AG04450 (cell line): ENCODE results near the gene DNAJC1. TPM values are rescaled to one million over a fixed set of nuclear protein-coding genes. Genes with fewer than 3 reads are reported as not detected.

Experiments used
- CTCF ChIA-PET: fragments of 300-600, 350-600 bp; formaldehyde crosslinking; extraction: SDS; loops from one replicate; lab custom pipeline; 2022; ENCODE audit warnings: antibody characterized with exemption, inconsistent platforms; lab: Charles Lee
- POLR2A ChIA-PET: fragments of 350-600 bp; formaldehyde crosslinking; extraction: SDS; loops from one replicate; lab custom pipeline; 2021; ENCODE audit warnings: antibody characterized with exemption, inconsistent platforms; lab: Yijun Ruan, JAX
- DNase-seq: peaks from one replicate; pipeline ENCODE4 v3.0.0-alpha.2; 2011; ENCODE audit warnings: low read depth, low spot score
- H3K27ac ChIP-seq: one replicate; pipeline ENCODE4 v1.5.1; 2012; ENCODE audit warnings: low read depth, low read length, control low read depth
- H3K27me3 ChIP-seq: one replicate; pipeline ENCODE4 v1.6.0; 2012; ENCODE audit warnings: low read length; ENCODE audit not compliant: control insufficient read depth, insufficient read depth
- H3K4me3 ChIP-seq: 2 replicates; pipeline ENCODE4 v1.5.1; 2011; ENCODE audit warnings: mild to moderate bottlenecking, low read depth, low read length, control low read depth
- H3K9me3 ChIP-seq: 2 replicates; pipeline ENCODE4 v1.5.1; 2012; ENCODE audit warnings: low read length; ENCODE audit not compliant: control insufficient read depth, insufficient read depth
- CTCF ChIP-seq: IDR thresholded peaks from 2 replicates; pipeline ENCODE4 v1.5.1; 2011; ENCODE audit warnings: low read depth, low read length, control low read depth, inconsistent platforms
- polyA plus RNA-seq: library from polyadenylated mRNA; depleted of rRNA; stranded (reverse); fragments of >200 nt; gene quantifications from 2 replicates; pipeline ENCODE4 v1.2.3, GENCODE V29; 2011

The DNAJC1 gene
- polyA plus RNA-seq, 1 experiment, result 21.5 TPM

GRCh38 chr10:21964983-21965665 is 38.4 kb downstream of the DNAJC1 start:
- Histone ChIP-seq H3K27me3 (no peaks in the 10 kb centered on the region), H3K4me3 (no peak overlapping the region), H3K9me3 (no peaks in the 10 kb centered on the region), H3K27ac (no peak overlapping the region)
- TF ChIP-seq CTCF, result no peak
- ChIA-PET POLR2A (no interaction called here), CTCF (no interaction called here)
- no peak for DNase-seq

GRCh38 chr10:21962358-21962757 is 41.2 kb downstream of the DNAJC1 start:
- no peak for TF ChIP-seq CTCF
- POLR2A ChIA-PET, result no interaction called here
- CTCF ChIA-PET, result interaction anchor here (0.6 to 0.9 kb wide), 2 partner anchors 9 kb away, joined by 4 to 5 read pairs; no protein-coding TSS in a partner anchor
- H3K9me3 ChIP-seq, result no peaks in the 10 kb centered on the region
- H3K27ac ChIP-seq, result no peak overlapping the region
- DNase-seq, result no peak
- no peaks in the 10 kb centered on the region for H3K27me3 ChIP-seq
- H3K4me3 ChIP-seq, result no peak overlapping the region

GRCh38 chr10:21961847-21962246 is 41.7 kb downstream of the DNAJC1 start:
- Histone ChIP-seq H3K9me3 (no peaks in the 10 kb centered on the region), H3K27me3 (no peaks in the 10 kb centered on the region), H3K27ac (no peak overlapping the region), H3K4me3 (no peak overlapping the region)
- DNase-seq, result no peak
- CTCF ChIA-PET, result interaction anchor here (0.6 to 0.9 kb wide), 2 partner anchors 8 to 10 kb away, joined by 4 to 5 read pairs; no protein-coding TSS in a partner anchor
- no peak for TF ChIP-seq CTCF
- POLR2A ChIA-PET, result no interaction called here

GRCh38 chr10:21959998-21960397 is 43.5 kb downstream of the DNAJC1 start:
- DNase-seq, result no peak
- TF ChIP-seq CTCF, result no peak
- H3K4me3 ChIP-seq, result no peak overlapping the region
- POLR2A ChIA-PET, result no interaction called here
- no peaks in the 10 kb centered on the region for H3K9me3 ChIP-seq
- no peaks in the 10 kb centered on the region for H3K27me3 ChIP-seq
- H3K27ac ChIP-seq, result no peak overlapping the region
- CTCF ChIA-PET, result no interaction called here

DNA sequence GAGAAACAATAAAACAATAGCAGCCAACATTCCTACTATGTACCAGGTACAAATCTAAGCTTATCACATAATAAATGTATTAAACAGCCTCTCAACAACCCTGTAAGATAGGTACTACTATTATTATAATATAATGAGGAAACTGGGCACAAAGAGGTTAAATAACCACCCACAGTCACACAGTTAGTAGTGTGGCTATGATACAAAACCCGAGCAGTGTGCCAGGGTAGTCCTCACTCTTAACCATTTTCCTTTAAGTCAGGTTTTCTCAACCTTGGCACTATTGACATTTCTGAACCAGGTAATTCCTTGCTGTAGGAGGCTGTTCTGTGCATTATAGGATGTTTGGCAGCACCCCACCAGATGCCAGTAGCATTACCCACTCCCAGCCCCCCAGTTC is 48.8 kb downstream of the DNAJC1 start:
- ChIA-PET POLR2A (interaction anchor here (0.6 kb wide), 1 partner anchor 165 kb away, joined by 4 read pairs; no protein-coding TSS in a partner anchor), CTCF (interaction anchor here (0.6 to 1.8 kb wide), 4 partner anchors 56 to 459 kb away, joined by 3 to 5 read pairs (median 3); no protein-coding TSS in a partner anchor)
- H3K27ac ChIP-seq, result no peak overlapping the region
- no peaks in the 10 kb centered on the region for H3K27me3 ChIP-seq
- no peaks in the 10 kb centered on the region for H3K9me3 ChIP-seq
- TF ChIP-seq CTCF, result no peak
- DNase-seq, result no peak
- no peak overlapping the region for H3K4me3 ChIP-seq
